Articular chondrocyte of knee joint (primary cell): Measurements from ENCODE around the gene SH3YL1. TPM values are rescaled to one million over a fixed set of nuclear protein-coding genes. Genes with fewer than 3 reads are reported as not detected.

ENCODE experiments used
- total RNA-seq: library from RNA; depleted of rRNA; stranded (reverse); fragments of >200 nt; gene quantifications from 2 replicates; pipeline ENCODE4 v1.2.3, GENCODE V29; 2012

SH3YL1 gene
- 52.5 and 66.4 TPM in 2 replicates for total RNA-seq

GRCh38 chr2:263774-264492, at the start of gene SH3YL1:
SH3YL1 (minus strand) TSS chr2:264032; CDS start chr2:263984, 48 bp downstream.

GRCh38 chr2:287911-288757, 24.3 kb upstream of the SH3YL1 start, which contains the start of gene ALKAL2:
ALKAL2 (minus strand) TSS chr2:288091; CDS start chr2:287835, 256 bp downstream.

GRCh38 chr2:264493-265468, 949 bp upstream of the SH3YL1 start, which contains the start of gene ACP1:
ACP1 (plus strand) TSS chr2:264947; CDS start chr2:264965, 18 bp downstream.

Other genes starting within 250 kb of the SH3YL1 start
- 0.11 TPM in 1 of 2 replicates, not detected in the other for gene FAM110C, start 217.5 kb downstream of the SH3YL1 start, total RNA-seq
- gene ACP1, start 915 bp upstream of the SH3YL1 start, total RNA-seq: 88.5 and 99.3 TPM in 2 replicates
- 0.13 and 0.22 TPM in 2 replicates for gene ALKAL2, start 24.1 kb upstream of the SH3YL1 start, total RNA-seq